GM18951 (cell line): ENCODE results near the gene RNF130.
"Not testable (repeated sequence)": the region's sequence is repeated elsewhere in the genome, so short reads cannot be mapped to it uniquely, and the experiment has no call there.

Experiments
- POLR2A ChIP-seq: IDR thresholded peaks from 4 replicates; pipeline ENCODE4 v1.6.1; 2011; ENCODE audit warnings: mild to moderate bottlenecking; ENCODE audit not compliant: insufficient read length, insufficient read depth; ENCODE audit errors: extremely low read depth
- in situ Hi-C: fragments of 300-500 bp; cut with MboI; formaldehyde crosslinking; loops from one replicate; pipeline ENCODE4 v1.12.0; 2022; ENCODE audit warnings: low sequenced_read_pairs, mixed read lengths, inconsistent platforms; ENCODE audit not compliant: unreplicated experiment

The RNF130 gene

GRCh38 chr5:179991106-179991505, 80.5 kb downstream of the RNF130 start:
- no peak for TF ChIP-seq POLR2A
- in situ Hi-C loops = no loop called here

- in situ Hi-C loops = not testable (repeated sequence)
Observed at GRCh38 chr5:179990525-179990924, 81.0 kb downstream of the RNF130 start.

GRCh38 chr5:179986328-179986727, 85.2 kb downstream of the RNF130 start:
- in situ Hi-C loops = no loop called here
- no peak for TF ChIP-seq POLR2A

GRCh38 chr5:179981636-179982035, 89.9 kb downstream of the RNF130 start:
- in situ Hi-C loops = no loop called here
- no peak for TF ChIP-seq POLR2A

- in situ Hi-C loops = no loop called here
- no peak for TF ChIP-seq POLR2A
Observed at GRCh38 chr5:179980767-179981166, 90.8 kb downstream of the RNF130 start.

DNA sequence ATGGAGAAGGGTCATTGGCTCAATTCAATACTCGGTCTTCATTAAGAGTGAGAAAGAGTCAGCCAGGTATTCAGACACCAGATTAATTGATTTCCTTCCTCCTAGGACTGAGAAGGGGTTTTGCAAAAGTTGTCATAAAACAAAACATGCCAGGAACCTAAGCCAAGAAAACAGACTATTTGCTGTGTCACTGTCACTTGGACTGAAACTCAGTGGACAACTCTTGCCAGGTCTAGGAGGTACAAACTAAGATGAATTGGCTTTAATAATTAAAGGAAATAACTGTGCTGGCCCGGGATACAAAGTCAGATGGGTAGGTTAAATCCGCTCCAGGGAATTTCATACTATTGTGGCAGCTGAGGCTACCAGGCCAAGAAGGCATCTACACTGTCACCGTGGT, 92.8 kb downstream of the RNF130 start:
- in situ Hi-C loops = no loop called here
- no peak for TF ChIP-seq POLR2A

- TF ChIP-seq POLR2A = no peak
- in situ Hi-C loops = no loop called here
Observed at GRCh38 chr5:179975713-179976134, 95.8 kb downstream of the RNF130 start.

DNA sequence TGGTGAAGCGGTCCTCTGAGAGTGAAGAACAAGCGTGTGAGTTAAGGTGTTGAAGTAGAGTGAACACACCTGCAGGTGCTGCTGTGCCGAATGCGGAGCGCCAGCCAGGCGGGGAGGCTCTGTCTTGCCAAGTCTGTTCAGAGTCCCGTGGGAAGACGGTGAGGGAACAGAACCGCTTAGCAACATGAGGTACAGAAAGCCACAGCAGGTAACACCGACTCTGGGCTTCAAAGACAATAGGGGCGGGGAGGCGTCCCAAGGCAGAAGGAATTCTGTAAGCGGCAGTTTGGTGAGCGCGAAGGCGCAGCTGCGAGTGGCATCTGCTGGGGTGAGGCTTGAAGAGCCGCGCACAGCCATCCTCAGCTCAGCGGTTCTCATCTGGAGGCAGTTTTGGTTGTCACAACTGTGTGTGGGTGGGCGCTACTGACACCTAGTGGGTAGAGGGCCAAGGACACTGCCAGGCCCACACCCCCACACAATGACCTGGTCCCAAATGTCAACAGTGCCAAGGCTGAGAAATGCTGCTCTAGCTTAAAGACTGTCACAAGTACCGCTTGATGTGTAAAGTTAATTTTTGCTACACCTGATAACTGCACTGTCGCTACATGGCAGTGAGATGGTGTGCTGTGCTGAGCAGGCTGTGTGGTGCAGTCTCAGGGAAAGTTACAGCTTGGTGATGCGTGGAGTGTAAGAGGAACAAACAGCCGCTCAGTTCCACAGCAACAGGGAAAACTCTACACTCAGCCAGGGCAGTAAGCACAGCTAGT, 96.4 kb downstream of the RNF130 start:
- in situ Hi-C loops = no loop called here
- TF ChIP-seq POLR2A = no peak

DNA sequence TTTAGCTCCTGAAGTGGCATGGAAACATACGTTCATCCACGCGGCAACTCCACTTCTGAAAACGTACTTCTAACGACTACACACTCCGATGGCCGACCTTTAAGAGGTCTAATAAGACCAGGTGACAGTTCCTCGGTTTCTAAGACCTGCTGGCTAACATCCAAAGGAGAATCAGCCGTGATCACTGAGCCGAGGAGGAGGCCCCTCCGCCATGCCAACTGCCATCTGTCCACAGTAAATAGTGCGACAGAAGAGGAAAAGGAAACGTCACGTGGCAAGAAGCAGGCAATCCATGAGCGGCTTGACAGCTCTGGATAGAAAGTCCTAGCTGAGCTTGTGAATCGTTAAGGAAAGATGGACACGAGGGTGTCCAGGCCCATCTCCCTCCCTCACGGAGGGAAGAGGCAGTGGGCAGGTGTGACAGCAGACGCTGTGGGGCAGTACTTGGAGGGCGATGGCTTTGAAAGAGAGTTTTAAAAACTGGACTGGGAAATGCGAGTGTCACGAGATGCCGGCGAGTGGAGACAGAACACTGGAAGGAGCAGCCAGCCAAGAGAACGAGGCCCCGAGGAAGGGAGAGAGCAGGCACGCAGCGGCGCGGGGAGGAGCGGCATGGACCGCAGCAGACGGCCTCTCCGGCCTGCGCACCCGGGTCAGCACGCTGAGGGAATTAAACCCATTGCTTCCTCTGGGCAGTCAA, 97.2 kb downstream of the RNF130 start:
- no peak for TF ChIP-seq POLR2A
- in situ Hi-C loops = no loop called here

GRCh38 chr5:179973391-179973790, 98.2 kb downstream of the RNF130 start:
- TF ChIP-seq POLR2A = no peak
- in situ Hi-C loops = no loop called here

DNA sequence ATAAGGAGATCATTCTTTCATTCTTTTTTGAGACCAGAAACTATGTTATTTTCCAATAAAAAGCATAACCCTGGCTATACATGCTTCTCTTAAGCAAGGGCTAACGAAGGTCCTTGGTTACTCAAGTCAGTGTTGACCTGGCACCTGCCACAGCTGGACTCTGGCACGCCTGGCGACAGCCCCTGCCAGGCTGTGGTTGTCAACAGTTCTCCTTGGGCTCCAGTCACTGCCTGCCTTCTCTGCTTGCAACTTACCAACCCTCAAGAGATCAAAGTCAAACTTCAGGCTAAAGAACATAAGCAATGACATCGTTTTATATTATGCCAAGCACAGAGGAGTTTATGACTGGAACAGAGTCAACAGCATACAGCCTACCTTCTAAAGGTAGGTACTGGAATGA, 102.4 kb downstream of the RNF130 start:
- in situ Hi-C loops = no loop called here
- no peak for TF ChIP-seq POLR2A

- in situ Hi-C loops = no loop called here
Observed at GRCh38 chr5:179967489-179967888, 104.1 kb downstream of the RNF130 start.

GRCh38 chr5:179964015-179964414, 107.5 kb downstream of the RNF130 start:
- in situ Hi-C loops = no loop called here
- TF ChIP-seq POLR2A = no peak

More at GRCh38 chr5:179967489-179967888, 104.1 kb downstream of the RNF130 start:
- no peak for TF ChIP-seq POLR2A

DNA sequence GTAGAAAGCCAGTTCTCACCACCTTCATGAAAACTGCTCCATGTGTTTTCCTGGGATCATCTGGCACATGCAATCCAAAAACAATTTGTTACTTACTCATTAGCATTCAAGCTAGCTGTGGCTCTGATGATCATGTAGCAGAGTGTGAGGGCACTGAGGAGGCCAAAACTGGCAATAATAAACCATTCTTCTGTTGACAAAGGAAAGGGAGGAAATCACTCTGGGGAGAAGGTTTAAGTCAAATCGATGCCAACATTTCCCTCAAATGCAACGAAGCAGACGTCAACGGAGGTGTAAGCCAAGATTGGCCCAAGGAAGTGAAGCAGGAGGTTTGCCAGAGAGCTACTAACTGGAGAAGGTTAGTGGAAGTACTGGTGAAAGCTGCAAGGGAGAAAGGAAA, 108.2 kb downstream of the RNF130 start:
- in situ Hi-C loops = no loop called here
- TF ChIP-seq POLR2A = no peak

DNA sequence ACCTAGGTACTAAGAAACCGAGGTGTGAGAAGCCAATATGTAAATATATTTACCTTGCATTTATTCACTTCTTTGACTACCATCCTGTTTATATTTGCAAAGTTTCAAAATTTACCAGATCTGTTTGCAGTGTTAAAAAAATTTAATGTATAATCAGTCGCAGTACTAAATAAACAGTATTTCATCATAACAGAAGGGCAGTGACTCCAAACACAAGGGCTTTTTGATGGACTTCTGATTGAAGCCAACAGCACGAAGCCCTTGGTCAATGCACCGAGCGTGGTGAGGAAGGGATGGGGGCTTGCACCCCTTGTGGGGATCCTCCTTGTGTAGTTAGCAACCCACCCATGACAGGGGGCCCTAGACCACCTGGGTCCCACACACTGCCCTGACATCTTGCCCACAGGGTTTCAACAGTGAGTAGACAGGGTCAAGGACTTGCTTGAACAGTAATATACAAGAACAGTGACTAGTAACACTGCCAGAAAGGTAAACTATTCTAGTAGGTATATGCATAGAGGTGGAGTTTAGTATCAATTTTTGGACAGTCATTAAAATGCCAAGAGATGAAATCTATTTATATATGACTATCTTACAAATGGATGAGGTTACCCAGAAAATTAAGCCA, 111.2 kb downstream of the RNF130 start:
- no peak for TF ChIP-seq POLR2A
- in situ Hi-C loops = no loop called here
